Activated naive CD8-positive, alpha-beta T cell treated with anti-CD3 and anti-CD28 coated beads, Interleukin-2, amount 50 U/mL, for 16 hours (primary cell): ENCODE results near the gene DNAH2.
"Not testable (repeated sequence)": the region's sequence is repeated elsewhere in the genome, so short reads cannot be mapped to it uniquely, and the experiment has no call there.

Experiments
- DNase-seq: peaks from one replicate; pipeline ENCODE4 v3.0.0-alpha.2; 2020; ENCODE audit warnings: low read depth, low spot score

Gene DNAH2

DNA sequence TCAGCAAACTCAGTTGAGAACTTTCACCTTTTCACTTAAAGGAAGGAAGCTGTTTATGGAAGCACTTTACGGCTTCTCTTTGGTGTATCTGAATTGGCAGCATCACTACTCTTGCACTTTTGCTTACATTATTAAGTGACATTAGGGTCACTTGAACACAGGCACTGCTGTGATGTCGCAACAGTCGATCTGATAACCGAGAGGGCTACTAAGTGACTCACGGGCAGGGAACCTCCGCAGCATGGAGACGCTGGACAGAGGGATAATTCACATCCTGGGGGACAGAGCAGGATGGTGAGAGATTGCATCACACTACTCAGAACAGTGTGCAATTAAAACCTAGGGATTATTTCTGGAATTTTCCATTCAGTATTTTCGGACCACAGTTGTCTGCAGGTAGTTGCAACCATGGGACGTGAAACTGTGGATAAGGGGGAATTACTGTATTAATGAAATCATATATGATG, 56.5 kb downstream of the DNAH2 start:
- DNase-seq = no peak

DNA sequence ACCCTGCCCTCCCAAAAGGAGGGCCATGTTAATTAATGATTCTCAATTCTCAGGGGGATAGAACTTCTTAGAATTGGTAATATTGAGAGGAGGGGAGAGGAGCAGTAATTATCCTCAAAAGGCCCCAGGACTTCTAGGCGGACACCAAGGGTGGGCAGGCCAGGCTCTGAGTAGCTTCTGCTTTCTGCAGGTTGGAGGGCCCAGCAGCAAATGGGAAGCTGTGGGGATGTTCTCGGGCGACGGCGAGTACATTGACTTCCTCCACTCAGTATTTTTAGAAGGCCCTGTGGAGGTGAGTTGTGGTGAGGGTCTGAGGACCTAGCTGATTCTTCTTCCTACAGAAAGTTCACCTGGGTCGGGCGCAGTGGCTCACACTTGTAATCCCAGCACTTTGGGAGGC, 57.5 kb downstream of the DNAH2 start:
- DNase-seq = no peak

DNA sequence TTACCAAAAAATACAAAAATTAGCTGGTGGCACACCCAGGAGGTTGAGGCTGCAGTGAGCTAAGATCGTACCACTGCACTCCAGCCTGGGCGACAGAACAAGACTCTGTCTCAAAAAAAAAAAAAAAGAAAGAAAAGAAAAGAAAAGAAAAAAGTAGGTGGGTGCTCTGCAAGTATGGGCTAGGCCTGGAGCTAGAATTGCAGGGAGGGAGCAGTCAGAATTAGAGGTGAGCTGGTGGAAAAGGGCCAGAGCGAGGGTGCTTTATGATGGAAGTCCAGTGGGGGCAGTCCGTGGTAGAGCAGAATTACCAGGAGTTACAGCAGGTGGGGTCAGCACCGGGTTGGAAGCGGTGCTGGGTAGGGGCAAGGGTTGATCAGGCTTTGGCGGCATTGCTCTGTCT, 59.5 kb downstream of the DNAH2 start:
- DNase-seq = no peak

DNA sequence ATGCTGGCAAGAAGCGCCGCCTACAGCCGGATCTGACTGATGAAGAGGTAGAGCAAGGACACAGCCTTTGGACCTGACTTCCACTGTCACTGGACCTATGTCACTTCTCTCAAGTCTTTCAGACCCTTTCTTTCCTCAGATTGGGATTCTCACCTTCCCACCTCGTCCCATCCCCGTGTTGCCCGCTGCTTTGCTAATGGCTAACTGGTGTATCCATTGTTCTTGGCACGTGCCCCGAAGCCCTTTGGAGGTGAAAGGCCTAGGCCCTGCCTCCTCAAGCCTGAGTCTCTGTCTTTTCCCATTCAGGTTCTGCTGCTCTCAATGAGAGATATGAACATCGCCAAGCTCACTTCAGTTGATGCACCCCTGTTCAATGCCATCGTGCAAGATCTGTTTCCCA, 63.2 kb downstream of the DNAH2 start:
- no peak for DNase-seq

DNA sequence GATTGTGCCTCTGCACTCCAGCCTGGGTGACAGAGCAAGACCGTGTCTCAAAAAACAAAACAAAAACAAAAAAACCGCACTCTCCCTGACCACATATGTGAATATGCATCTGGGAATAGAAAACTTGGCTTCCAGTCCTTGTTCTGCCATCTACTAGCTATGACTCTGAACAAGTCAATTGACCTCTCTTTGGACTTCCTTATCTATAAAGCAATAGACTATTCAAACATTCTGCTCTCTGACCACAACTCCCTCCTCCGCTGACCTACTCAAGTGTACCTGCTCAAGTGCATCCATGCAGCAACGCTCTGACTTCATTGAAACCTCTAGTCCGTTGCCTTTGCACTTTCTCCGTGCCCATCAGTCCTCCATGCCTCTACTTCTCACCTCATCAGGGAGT, 63.9 kb downstream of the DNAH2 start:
- no peak for DNase-seq

DNA sequence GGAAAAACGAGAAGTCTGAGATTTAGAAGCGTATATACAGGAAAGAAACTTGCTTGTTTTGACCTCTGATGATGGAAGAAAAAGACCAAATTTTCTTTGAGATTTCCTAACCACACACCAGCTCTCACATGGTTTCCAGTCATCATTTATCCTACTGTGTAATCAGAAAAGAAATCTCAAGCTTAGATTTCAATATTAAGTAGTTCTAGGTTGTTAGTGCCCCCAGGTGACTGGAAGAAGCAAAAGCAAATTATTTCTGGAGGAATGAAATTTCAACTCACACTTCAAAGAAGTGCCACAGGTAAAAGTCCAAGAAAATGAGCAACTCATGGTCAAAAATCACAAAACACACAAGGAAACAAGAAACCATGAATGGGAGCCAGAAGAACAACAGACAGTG, 64.7 kb downstream of the DNAH2 start:
- no peak for DNase-seq

DNA sequence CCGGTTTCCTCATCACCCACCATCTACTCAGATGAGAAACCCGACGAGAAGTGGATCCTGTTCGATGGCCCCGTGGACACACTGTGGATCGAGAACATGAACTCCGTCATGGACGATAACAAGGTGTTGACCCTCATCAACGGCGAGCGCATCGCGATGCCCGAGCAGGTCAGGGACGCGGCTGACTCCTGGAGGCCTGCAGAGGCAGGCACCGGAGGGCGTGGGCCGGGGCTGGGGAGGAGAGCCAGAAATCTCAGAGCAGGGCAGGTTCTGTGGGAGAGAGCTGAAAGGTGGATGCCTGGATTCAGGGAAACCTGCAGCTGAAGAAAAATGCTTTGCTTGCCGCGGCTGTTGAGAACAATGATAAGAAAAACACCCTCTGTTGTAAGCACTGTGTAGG, 69.3 kb downstream of the DNAH2 start:
- no peak for DNase-seq

DNA sequence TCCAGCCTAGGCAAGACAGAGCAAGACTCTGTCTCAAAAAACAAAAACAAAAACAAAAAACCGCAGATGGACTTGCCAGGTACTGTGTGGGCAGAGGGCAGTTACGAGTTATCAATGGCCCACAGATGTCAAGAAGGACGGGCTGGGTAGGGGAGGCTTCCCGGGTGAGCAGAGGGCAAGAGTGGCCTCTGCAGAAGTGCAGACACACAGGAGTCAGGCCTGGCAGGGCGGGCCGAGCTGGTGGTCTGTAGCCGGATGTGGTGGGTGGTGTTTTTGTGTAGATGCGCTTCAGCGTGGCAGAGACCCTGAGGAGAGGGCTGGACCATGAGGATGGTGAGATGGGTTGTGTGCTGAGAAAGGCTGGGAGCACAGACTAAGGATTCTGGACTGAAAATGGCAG, 71.6 kb downstream of the DNAH2 start:
- DNase-seq = no peak

DNA sequence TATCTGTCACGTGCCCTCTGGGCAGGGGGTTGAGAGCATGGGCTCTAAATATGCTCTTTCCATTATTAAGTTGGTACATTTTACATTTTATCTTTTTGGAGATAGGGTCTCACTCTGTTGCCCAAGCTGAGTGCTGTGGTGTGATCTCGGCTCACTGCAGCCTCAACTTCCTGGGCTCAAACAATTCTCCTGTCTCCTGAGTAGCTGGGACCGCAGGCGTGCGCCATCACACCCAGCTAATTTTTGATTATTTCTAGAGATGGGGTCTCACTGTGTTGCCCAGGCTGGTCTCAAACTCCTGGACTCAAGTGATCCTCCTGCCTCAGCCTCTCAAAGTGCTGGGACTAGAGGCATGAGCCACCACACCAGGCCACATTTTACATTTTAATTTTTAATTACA, 72.6 kb downstream of the DNAH2 start:
- no peak for DNase-seq

DNA sequence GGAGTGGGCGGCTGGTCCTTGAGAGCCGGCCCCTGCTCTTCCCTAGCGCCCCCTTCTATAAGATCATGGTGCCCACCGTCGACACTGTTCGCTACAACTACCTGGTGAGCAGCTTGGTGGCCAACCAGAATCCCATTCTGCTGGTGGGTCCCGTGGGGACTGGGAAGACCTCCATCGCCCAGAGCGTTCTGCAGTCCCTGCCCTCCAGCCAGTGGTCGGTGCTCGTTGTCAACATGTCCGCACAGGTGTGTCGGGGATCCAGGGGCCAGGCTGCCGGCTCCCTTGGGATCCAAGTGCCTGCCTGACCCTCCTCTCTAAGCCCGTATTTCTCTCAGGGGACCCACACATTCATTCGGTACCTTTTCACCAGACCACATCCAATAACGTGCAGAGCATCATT, 75.1 kb downstream of the DNAH2 start:
- no peak for DNase-seq

DNA sequence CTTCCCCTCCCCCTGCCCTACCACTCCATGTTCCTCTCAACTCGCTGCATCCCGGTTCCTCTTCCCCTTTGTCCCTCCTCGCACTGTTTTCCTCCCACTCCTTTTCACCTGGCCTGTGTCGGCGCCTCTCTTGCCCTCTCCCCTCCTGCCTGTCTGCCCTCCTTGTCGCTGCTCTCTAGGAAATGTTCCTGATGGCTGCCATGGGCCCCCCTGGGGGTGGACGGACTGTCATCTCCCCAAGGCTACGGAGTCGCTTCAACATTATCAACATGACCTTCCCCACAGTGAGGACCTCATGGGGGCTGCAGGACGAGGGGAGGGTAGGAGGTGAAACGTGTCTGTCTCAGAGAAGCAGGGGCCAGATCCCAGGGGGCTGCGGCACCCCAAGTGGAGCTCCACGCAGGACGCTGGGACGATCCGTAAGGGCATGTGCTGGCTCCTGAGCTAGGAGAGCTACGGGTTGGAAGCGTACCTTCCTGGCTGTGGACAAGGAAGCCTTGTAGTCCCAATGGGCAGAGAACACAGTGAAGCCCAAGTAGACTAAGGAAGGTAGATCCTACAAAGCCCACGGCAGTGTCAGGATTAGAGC, 76.6 kb downstream of the DNAH2 start:
- DNase-seq = no peak

DNA sequence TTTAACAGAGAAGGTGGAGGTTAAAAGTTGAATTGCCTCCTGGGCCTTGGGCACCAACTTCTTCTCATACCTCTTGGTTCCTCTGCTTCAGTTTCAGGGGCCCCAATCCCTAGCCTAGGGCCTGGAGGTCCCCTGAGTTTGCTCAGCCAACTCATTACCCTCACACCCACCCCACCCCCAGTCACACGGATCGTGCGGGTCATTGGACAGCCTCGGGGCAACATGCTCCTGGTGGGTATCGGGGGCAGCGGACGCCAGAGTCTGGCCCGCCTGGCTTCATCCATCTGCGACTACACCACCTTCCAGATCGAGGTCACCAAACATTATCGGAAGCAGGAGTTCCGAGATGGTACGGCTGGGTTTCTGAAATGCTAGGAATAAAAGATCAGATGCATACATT, 80.4 kb downstream of the DNAH2 start:
- no peak for DNase-seq

DNA sequence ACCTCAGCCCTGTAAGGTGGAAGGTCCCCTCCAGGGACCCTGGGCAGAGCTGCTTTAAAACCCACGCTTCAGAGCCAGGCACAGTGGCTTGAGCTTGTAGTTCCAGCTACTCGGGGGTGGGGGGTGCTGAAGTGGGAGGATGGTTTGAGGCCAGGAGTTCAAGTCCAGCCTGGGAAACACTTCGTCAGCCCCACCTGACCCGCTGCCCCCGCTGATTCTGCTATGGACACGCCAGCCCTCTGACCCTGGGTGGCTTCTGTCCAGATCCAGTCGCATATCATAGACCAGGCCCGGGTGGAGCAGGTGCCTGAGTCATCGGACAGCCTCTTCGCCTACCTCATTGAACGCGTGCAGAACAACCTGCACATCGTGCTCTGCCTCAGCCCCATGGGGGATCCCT, 81.3 kb downstream of the DNAH2 start:
- DNase-seq = no peak

DNA sequence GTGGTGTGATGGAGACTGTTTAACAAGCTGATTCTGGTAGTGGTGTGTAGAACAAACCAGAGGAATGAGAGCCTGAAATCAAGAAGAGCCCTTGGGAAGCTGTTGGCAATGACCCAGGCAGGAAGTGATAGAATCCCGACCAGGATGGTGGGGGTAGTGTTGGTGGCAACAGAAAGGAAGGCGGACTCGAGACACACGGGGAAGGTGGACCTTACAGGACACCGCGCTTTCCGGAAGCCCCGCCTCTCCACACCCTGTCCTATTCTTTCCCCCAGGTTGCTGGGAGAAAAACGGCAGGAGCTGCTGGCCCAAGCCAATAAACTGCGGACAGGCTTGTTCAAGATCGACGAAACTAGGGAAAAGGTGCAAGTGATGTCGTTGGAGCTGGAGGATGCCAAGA, 86.4 kb downstream of the DNAH2 start:
- no peak for DNase-seq

DNA sequence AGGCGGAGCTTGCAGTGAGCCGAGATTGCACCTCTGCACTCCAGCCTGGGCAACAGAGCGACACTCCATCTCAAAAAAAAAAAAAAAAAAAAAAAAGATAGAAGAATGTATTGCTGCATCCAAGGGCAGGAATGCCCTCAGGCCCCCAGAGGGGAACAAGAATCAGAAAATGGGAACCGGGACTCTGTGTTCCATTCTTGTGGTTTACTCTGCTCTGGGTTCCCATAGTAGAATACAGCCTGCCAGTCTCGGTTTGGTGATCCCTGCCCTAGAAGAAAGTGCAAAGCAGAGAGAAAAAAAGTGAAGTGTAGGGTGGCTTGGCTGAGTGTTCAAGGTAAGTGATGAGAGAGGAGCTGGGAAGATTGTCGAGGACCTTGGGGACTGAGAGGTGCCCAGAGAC, 89.0 kb downstream of the DNAH2 start:
- DNase-seq = no peak

DNA sequence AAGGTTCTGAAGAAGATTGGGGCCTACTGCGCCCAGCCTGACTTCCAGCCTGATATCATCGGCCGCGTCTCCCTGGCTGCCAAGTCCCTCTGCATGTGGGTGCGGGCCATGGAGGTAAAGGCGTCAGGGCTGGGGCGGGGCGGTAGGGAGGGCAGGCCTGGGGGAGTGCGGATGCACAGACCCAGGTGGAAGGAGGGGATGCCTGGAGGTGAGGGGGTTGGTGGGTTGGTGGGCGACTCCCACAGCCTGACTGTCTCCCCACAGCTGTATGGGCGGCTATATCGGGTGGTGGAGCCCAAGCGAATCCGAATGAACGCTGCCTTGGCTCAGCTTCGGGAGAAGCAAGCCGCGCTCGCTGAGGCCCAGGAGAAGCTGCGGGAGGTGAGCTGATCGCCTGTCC, 89.7 kb downstream of the DNAH2 start:
- DNase-seq = no peak

DNA sequence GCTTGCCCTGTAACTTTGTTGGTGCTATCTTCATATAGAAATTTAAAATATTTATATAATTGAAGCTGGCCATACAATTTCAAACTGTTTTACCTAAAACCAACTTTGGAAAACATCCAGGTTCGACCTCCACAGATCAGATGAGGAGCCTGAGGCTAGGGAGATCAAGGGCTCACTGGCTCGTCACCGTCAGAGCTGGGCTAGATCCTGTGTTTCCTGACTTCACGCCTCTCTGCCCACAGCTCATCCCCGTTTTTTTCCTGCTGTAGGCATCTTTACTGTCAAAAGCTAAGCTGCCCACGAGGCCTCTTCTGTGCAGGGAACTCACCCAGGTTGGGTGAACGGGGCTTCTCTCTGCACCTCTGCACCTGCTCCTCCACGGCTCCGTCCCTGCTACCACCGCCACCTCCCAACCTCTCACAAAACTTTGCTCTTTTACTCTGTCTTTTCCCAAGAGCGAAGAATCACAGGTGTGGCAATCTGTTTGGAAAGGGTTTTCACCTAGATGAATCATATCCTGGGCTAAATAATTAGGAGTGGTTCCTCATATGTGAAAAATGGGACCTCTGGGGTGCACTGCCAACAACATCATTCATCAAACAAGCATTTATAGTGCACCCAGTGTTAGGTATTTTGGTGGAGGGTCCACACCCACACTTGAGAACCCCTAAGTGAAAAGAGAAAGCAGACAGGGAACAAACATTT, 91.7 kb downstream of the DNAH2 start:
- DNase-seq = no peak

DNA sequence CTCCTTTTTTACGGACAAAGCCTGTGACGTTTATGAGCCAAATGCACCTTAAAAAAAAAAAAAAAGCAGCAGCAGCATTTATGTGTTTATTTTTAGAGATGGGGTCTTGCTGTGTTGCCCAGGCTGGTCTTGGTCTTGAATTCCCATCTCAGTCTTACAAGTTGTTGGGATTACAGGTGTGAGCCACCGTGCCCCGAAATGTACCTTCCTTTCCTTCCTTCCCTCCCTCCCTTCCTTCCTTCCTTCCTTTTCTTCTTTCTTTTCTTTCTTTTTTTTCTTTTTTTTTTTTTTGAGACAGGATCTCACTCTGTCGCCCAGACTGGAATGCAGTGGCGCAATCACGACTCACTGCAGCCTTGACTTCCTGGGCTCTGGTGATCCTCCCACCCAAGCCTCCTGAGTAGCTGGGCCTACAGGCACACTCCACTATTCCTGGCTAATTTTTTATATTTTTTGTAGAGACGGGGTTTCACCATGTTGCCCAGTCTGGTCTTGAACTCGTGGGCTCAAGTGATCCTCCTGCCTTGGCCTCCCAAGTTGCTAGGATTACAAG, 92.3 kb downstream of the DNAH2 start:
- DNase-seq = not testable (repeated sequence)

DNA sequence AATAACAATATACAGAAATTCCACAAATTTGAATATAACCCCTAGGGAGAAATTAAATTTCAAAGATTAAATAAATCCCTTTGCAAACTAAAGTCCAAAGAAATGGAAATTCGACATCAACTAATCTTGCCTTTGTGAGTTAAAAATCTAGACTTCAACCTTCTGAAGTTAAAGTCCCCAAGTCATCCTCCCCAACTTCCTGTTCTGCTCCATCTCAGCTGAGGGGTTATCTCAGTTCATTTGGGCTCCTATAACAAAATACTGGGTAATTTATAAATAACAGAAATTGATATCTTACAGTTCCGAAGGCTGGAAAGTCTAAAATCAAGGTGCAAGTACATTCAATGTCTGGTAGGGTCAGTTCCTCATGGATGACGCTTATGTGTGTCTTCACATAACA, 93.7 kb downstream of the DNAH2 start:
- no peak for DNase-seq

DNA sequence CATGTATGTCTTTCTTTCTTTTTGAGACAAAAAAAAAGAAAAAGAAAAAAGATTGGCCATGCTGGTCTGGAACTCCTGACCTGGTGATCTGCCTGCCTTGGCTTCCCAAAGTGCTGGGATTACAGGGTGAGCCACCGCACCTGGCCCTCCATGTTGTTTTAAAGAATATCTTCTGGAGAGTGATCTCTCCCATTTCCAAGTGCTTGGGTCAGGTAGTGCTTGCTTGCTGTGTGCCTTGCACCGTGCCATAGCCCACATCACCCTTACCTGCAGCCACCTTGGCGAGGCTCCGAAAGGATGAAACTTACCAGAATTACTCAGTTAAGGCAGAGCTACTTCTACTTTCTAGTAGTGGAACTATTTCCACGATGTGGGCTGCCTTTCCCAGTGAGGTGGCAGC, 97.4 kb downstream of the DNAH2 start:
- no peak for DNase-seq

DNA sequence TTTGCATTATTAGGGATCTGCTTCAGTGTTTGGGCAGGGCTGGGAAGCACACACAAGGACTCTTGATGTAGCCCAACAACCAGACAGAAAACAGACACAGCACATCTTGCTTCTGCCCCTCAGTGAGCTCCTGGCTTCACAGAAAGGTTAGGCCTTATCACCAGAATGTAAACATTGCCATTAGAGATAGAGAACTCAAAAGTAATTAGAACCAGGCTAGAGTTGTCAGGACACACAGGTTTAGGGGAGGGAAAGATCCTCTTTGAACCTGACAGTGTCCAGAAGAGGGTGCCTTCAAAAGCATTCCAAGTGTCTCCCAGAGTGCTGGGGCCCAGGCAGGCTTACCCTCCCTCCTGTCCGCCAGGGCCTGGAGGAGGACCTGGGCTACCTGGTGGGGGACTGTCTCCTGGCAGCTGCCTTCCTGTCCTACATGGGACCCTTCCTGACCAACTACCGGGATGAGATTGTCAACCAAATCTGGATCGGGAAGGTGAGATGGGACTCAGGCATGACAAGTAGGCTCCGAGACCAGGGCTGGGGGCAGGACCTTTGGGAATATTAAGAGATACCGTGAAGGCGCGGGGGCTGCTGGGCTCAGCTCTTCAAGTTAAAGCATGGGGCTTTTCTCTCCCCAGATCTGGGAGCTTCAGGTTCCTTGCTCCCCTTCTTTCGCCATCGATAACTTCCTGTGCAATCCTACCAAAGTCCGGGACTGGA, 99.5 kb downstream of the DNAH2 start:
- no peak for DNase-seq

DNA sequence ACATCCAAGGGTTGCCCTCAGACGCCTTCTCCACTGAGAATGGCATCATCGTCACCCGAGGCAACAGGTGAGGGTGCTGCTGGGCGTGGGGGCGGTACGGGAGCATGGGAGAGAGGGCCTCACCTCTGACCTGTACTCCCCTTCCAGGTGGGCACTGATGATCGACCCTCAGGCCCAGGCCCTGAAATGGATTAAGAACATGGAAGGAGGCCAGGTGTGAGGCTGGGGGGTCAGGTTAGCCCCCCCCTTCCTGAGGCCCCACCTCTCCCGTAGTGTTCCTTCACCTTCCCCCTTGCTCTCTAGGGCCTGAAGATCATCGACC, 100.1 kb downstream of the DNAH2 start:
- no peak for DNase-seq

DNA sequence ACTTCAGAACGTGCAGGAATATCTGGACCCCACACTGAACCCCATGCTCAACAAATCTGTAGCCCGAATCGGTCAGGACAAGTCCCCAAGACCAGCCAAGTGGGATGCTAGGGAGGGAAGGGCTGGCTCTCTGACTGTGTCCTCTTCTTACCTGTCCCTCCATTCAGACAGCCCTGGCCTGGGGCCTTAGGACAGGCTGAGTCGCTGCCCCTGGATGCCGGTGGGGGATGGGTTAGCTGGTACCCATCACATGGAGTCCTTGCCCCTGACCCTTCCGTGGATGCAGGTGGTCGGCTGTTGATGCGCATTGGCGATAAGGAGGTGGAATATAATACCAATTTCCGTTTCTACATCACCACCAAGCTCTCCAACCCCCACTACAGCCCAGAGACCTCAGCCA, 100.5 kb downstream of the DNAH2 start:
- no peak for DNase-seq
